Activated naive CD4-positive, alpha-beta T cell treated with anti-CD3 and anti-CD28 coated beads, Interleukin-2, amount 10 ng/mL, durations not matched to agents 7 days and 5 days (primary cell): Measurements from ENCODE around the gene SULT1A2.
"Not testable (repeated sequence)": the region's sequence is repeated elsewhere in the genome, so short reads cannot be mapped to it uniquely, and the experiment has no call there.

Experiments
- CTCF ChIA-PET: fragments of 350-600 bp; sonication (Branson Sonifier 250); formaldehyde crosslinking; loops from one replicate; lab custom pipeline; 2021; ENCODE audit warnings: antibody characterized with exemption; lab: Charles Lee
- DNase-seq: peaks from one replicate; pipeline ENCODE4 v3.0.0-alpha.2; 2020
- H3K27ac Mint-ChIP-seq: one replicate; pipeline ENCODE4 v1.8.0; 2021; ENCODE audit warnings: mild to moderate bottlenecking, moderate library complexity, mixed read lengths
- H3K27me3 Mint-ChIP-seq: one replicate; pipeline ENCODE4 v1.8.0; 2021; ENCODE audit warnings: mild to moderate bottlenecking, mixed read lengths
- H3K36me3 Mint-ChIP-seq: one replicate; pipeline ENCODE4 v1.8.0; 2021; ENCODE audit warnings: mixed read lengths
- H3K4me1 Mint-ChIP-seq: one replicate; pipeline ENCODE4 v1.8.0; 2021; ENCODE audit warnings: mixed read lengths
- H3K4me3 Mint-ChIP-seq: one replicate; pipeline ENCODE4 v1.8.0; 2021; ENCODE audit warnings: mild to moderate bottlenecking, moderate library complexity, mixed read lengths
- H3K9me3 Mint-ChIP-seq: one replicate; pipeline ENCODE4 v1.8.0; 2021; ENCODE audit warnings: mixed read lengths

The SULT1A2 gene

GRCh38 chr16:28615486-28616223 is 18.8 kb upstream of the SULT1A2 start:
- not testable (repeated sequence) for H3K27ac Mint-ChIP-seq, H3K27me3 Mint-ChIP-seq, H3K4me1 Mint-ChIP-seq, H3K4me3 Mint-ChIP-seq, H3K9me3 Mint-ChIP-seq
- peak; percentile 47 for DNase-seq
- CTCF ChIA-PET: interaction anchor here (0.6 kb wide), 2 partner anchors 48 to 61 kb away, joined by 3 read pairs; partner anchors contain the start of gene SGF29
- H3K36me3 Mint-ChIP-seq: peaks cover 11% of the 10 kb centered on the region

GRCh38 chr16:28614561-28614960 is 17.7 kb upstream of the SULT1A2 start:
- H3K27ac Mint-ChIP-seq, H3K36me3 Mint-ChIP-seq, DNase-seq, CTCF ChIA-PET, H3K9me3 Mint-ChIP-seq, H3K4me3 Mint-ChIP-seq, H3K27me3 Mint-ChIP-seq: not testable (repeated sequence)
- H3K4me1 Mint-ChIP-seq: peaks cover 17% of the 10 kb centered on the region

- H3K36me3 Mint-ChIP-seq, DNase-seq, H3K27me3 Mint-ChIP-seq, H3K9me3 Mint-ChIP-seq, CTCF ChIA-PET, H3K4me3 Mint-ChIP-seq, H3K27ac Mint-ChIP-seq: not testable (repeated sequence)
- peaks cover 20% of the 10 kb centered on the region for H3K4me1 Mint-ChIP-seq
These were observed 17.1 kb upstream of the SULT1A2 start for GRCh38 chr16:28613912-28614311.

GRCh38 chr16:28612359-28613280 is 15.8 kb upstream of the SULT1A2 start:
- H3K36me3 Mint-ChIP-seq, H3K9me3 Mint-ChIP-seq, H3K4me3 Mint-ChIP-seq, H3K27me3 Mint-ChIP-seq, H3K27ac Mint-ChIP-seq, DNase-seq, CTCF ChIA-PET: not testable (repeated sequence)
- peaks cover 20% of the 10 kb centered on the region for H3K4me1 Mint-ChIP-seq

GRCh38 chr16:28610595-28611191 is 13.8 kb upstream of the SULT1A2 start:
- Mint-ChIP-seq H3K27ac (peak overlapping the region; percentile 10), H3K36me3 (no peaks in the 10 kb centered on the region), H3K9me3 (no peaks in the 10 kb centered on the region), H3K27me3 (no peaks in the 10 kb centered on the region), H3K4me3 (no peak overlapping the region), H3K4me1 (peaks cover 20% of the 10 kb centered on the region)
- CTCF ChIA-PET: no interaction called here
- no peak for DNase-seq

GRCh38 chr16:28609631-28610594 is 13.1 kb upstream of the SULT1A2 start, which contains the start of gene SULT1A1:
Gene SULT1A1 (minus strand): TSS chr16:28610044. CDS start chr16:28608855, 1,189 bp downstream.
- CTCF ChIA-PET: no interaction called here
- peak within 1 kb of the TSS; percentile 10 for H3K27ac Mint-ChIP-seq
- DNase-seq: no peak
- H3K27me3 Mint-ChIP-seq: no peaks in the 10 kb centered on the region
- no peaks in the 10 kb centered on the region for H3K9me3 Mint-ChIP-seq
- peaks cover 20% of the 10 kb centered on the region for H3K4me1 Mint-ChIP-seq
- peak within 1 kb of the TSS; percentile 23 for H3K4me3 Mint-ChIP-seq
- no peaks in the 10 kb centered on the region for H3K36me3 Mint-ChIP-seq

- CTCF ChIA-PET, H3K27me3 Mint-ChIP-seq, H3K9me3 Mint-ChIP-seq, H3K27ac Mint-ChIP-seq, H3K4me3 Mint-ChIP-seq, H3K36me3 Mint-ChIP-seq, DNase-seq: not testable (repeated sequence)
- H3K4me1 Mint-ChIP-seq: peaks cover 20% of the 10 kb centered on the region
These were observed 12.2 kb upstream of the SULT1A2 start for GRCh38 chr16:28608867-28609596.

GRCh38 chr16:28608496-28608808 is 11.6 kb upstream of the SULT1A2 start:
- CTCF ChIA-PET, H3K27me3 Mint-ChIP-seq, H3K4me3 Mint-ChIP-seq, H3K9me3 Mint-ChIP-seq, H3K36me3 Mint-ChIP-seq, DNase-seq, H3K27ac Mint-ChIP-seq: not testable (repeated sequence)
- peaks cover 20% of the 10 kb centered on the region for H3K4me1 Mint-ChIP-seq

GRCh38 chr16:28607681-28608495 is 11.0 kb upstream of the SULT1A2 start:
- H3K4me1 Mint-ChIP-seq: peaks cover 20% of the 10 kb centered on the region
- CTCF ChIA-PET, H3K4me3 Mint-ChIP-seq, H3K9me3 Mint-ChIP-seq, H3K27me3 Mint-ChIP-seq, H3K27ac Mint-ChIP-seq, H3K36me3 Mint-ChIP-seq, DNase-seq: not testable (repeated sequence)

GRCh38 chr16:28607116-28607623 is 10.3 kb upstream of the SULT1A2 start:
- Mint-ChIP-seq H3K36me3 (no peaks in the 10 kb centered on the region), H3K4me3 (no peak overlapping the region), H3K27me3 (no peaks in the 10 kb centered on the region), H3K9me3 (no peaks in the 10 kb centered on the region), H3K27ac (no peak overlapping the region), H3K4me1 (peaks cover 20% of the 10 kb centered on the region)
- DNase-seq: no peak
- CTCF ChIA-PET: no interaction called here

GRCh38 chr16:28606291-28607115 is 9.7 kb upstream of the SULT1A2 start:
- no peak for DNase-seq
- Mint-ChIP-seq H3K27me3 (no peaks in the 10 kb centered on the region), H3K36me3 (no peaks in the 10 kb centered on the region), H3K27ac (peak overlapping the region; percentile 37), H3K9me3 (no peaks in the 10 kb centered on the region), H3K4me3 (no peak overlapping the region), H3K4me1 (peaks cover 20% of the 10 kb centered on the region)
- CTCF ChIA-PET: no interaction called here

- H3K27me3 Mint-ChIP-seq: no peaks in the 10 kb centered on the region
- H3K4me1 Mint-ChIP-seq: no peaks in the 10 kb centered on the region
- H3K9me3 Mint-ChIP-seq: no peaks in the 10 kb centered on the region
- H3K4me3 Mint-ChIP-seq: no peak overlapping the region
- CTCF ChIA-PET: no interaction called here
- no peaks in the 10 kb centered on the region for H3K36me3 Mint-ChIP-seq
- no peak overlapping the region for H3K27ac Mint-ChIP-seq
- no peak for DNase-seq
These were observed 7.3 kb upstream of the SULT1A2 start for GRCh38 chr16:28604186-28604565.
